GM23338 (cell line): Measurements from ENCODE around the gene MCOLN2. TPM values are rescaled to one million over a fixed set of nuclear protein-coding genes. Genes with fewer than 3 reads are reported as not detected.

Experiments
- ATAC-seq: fragments of 200-7000 bp; cut with Tn5 transposase; 3 replicates; pipeline ENCODE4 v1.9.1; 2020
- DNase-seq: peaks from one replicate; pipeline ENCODE4 v3.0.0-alpha.2; 2015; ENCODE audit warnings: low spot score
- H2AFZ ChIP-seq: fragments of 200-600 bp; sonication (generic); 2 replicates; pipeline ENCODE4 v1.8.0; 2016; ENCODE audit warnings: antibody characterized with exemption, mild to moderate bottlenecking, moderate library complexity
- H3F3A ChIP-seq: fragments of 200-600 bp; sonication (generic); replicated peaks from 2 replicates; pipeline ENCODE4 v1.8.0; 2017; ENCODE audit warnings: antibody characterized with exemption, mixed run types, low read depth
- H3K27ac ChIP-seq: fragments of 200-600 bp; sonication (generic); 2 replicates; pipeline ENCODE4 v1.6.1; 2016; ENCODE audit warnings: low read depth
- H3K27me3 ChIP-seq: fragments of 200-600 bp; sonication (generic); 2 replicates; pipeline ENCODE4 v1.8.0; 2016; ENCODE audit warnings: mild to moderate bottlenecking, mixed run types, moderate library complexity; ENCODE audit not compliant: insufficient read depth
- H3K36me3 ChIP-seq: fragments of 200-600 bp; sonication (generic); 2 replicates; pipeline ENCODE4 v1.8.0; 2016; ENCODE audit warnings: mild to moderate bottlenecking; ENCODE audit not compliant: insufficient read depth
- H3K4me1 ChIP-seq: fragments of 200-600 bp; sonication (generic); 2 replicates; pipeline ENCODE4 v1.8.0; 2016; ENCODE audit warnings: mild to moderate bottlenecking, moderate library complexity; ENCODE audit not compliant: insufficient read depth
- H3K4me2 ChIP-seq: fragments of 200-600 bp; sonication (generic); 2 replicates; pipeline ENCODE4 v1.7.1; 2017; ENCODE audit warnings: mixed run types
- H3K4me3 ChIP-seq: fragments of 200-600 bp; sonication (generic); 2 replicates; pipeline ENCODE4 v1.6.1; 2016; ENCODE audit warnings: mixed run types
- H3K79me2 ChIP-seq: fragments of 200-600 bp; sonication (generic); replicated peaks from 2 replicates; pipeline ENCODE4 v1.8.0; 2017; ENCODE audit warnings: mild to moderate bottlenecking; ENCODE audit not compliant: insufficient read depth
- H3K9me2 ChIP-seq: fragments of 200-600 bp; sonication (generic); 2 replicates; pipeline ENCODE4 v1.8.0; 2017; ENCODE audit not compliant: insufficient read depth
- H4K20me1 ChIP-seq: fragments of 200-600 bp; sonication (generic); replicated peaks from 2 replicates; pipeline ENCODE4 v1.8.0; 2017; ENCODE audit warnings: mild to moderate bottlenecking; ENCODE audit not compliant: insufficient read depth
- H3K27ac Mint-ChIP-seq: 2 replicates; pipeline ENCODE4 v1.8.0; 2020; ENCODE audit warnings: inconsistent platforms, mild to moderate bottlenecking, moderate library complexity, mixed read lengths
- H3K27me3 Mint-ChIP-seq: 3 replicates; pipeline ENCODE4 v1.8.0; 2022; ENCODE audit warnings: low read depth, mild to moderate bottlenecking, moderate library complexity, mixed read lengths, inconsistent platforms; ENCODE audit not compliant: insufficient read depth, poor library complexity
- H3K36me3 Mint-ChIP-seq: 3 replicates; pipeline ENCODE4 v1.8.0; 2021; ENCODE audit warnings: low read depth, mild to moderate bottlenecking, inconsistent platforms, moderate library complexity, mixed read lengths
- H3K4me1 Mint-ChIP-seq: 3 replicates; pipeline ENCODE4 v1.8.0; 2020; ENCODE audit warnings: mild to moderate bottlenecking, inconsistent platforms, mixed read lengths
- H3K4me3 Mint-ChIP-seq: 3 replicates; pipeline ENCODE4 v1.8.0; 2021; ENCODE audit warnings: moderate library complexity, mild to moderate bottlenecking, inconsistent platforms, mixed read lengths
- H3K9me3 Mint-ChIP-seq: 3 replicates; pipeline ENCODE4 v1.8.0; 2020; ENCODE audit warnings: moderate library complexity, mild to moderate bottlenecking, inconsistent platforms, mixed read lengths
- EZH2 ChIP-seq: fragments of 200-600 bp; sonication (generic); IDR thresholded peaks from one replicate; pipeline ENCODE4 v1.8.0; 2017; ENCODE audit warnings: antibody characterized with exemption, mild to moderate bottlenecking, low read depth; ENCODE audit not compliant: unreplicated experiment
- EZH2phosphoT487 ChIP-seq: fragments of 200-600 bp; sonication (generic); IDR thresholded peaks from one replicate; pipeline ENCODE4 v1.8.1; 2018; ENCODE audit warnings: antibody characterized with exemption; ENCODE audit not compliant: unreplicated experiment
- JUNB ChIP-seq: IDR thresholded peaks from one replicate; pipeline ENCODE4 v1.6.1; 2016; ENCODE audit warnings: antibody characterized with exemption; ENCODE audit not compliant: unreplicated experiment
- NANOG ChIP-seq: IDR thresholded peaks from 2 replicates; pipeline ENCODE4 v1.6.1; 2016; ENCODE audit warnings: antibody characterized with exemption, borderline replicate concordance
- POLR2AphosphoS5 ChIP-seq: IDR thresholded peaks from 2 replicates; pipeline ENCODE4 v1.6.1; 2016; ENCODE audit warnings: antibody characterized with exemption, low read depth
- STAT1 ChIP-seq: IDR thresholded peaks from one replicate; pipeline ENCODE4 v1.6.1; 2016; ENCODE audit warnings: antibody characterized with exemption; ENCODE audit not compliant: unreplicated experiment
- ZNF114 ChIP-seq: fragments of 250-450 bp; sonication (Bioruptor Pico); IDR thresholded peaks from 2 replicates; pipeline ENCODE4 v1.5.0; 2020; ENCODE audit warnings: mild to moderate bottlenecking, moderate library complexity
- ZNF331 ChIP-seq: fragments of 250-450 bp; sonication (Bioruptor Pico); IDR thresholded peaks from 2 replicates; pipeline ENCODE4 v1.5.0; 2020; ENCODE audit warnings: low read depth, mild to moderate bottlenecking, moderate library complexity
- polyA plus RNA-seq: library from polyadenylated mRNA; unstranded; fragments of >200 nt; fragmentation: Nextera tagmentation; extraction: Ambion mirVana; gene quantifications from 2 replicates; pipeline ENCODE4 v1.2.1, GENCODE V29; 2016
- total RNA-seq: library from RNA; depleted of rRNA; stranded (reverse); fragments of >200 nt; shearing (Covaris generic); gene quantifications from 2 replicates; pipeline ENCODE4 v1.2.3, GENCODE V29; 2014
- TF ChIP-seq, protein P1 (sequence below), 2 experiments: fragments of 200-600 bp in 1 of 2; sonication (generic) in 1 of 2; conservative IDR thresholded peaks; 2 replicates each; pipeline versions ENCODE4 v1.5.1 to v1.6.1; 2016 to 2017; ENCODE audit warnings: antibody characterized with exemption in 2 of 2, low read depth in 2 of 2, mild to moderate bottlenecking in 2 of 2, moderate library complexity in 1 of 2
- TF ChIP-seq, protein P2 (sequence below): IDR thresholded peaks from 2 replicates; pipeline ENCODE4 v1.6.1; 2016; ENCODE audit warnings: antibody characterized with exemption
- TF ChIP-seq, protein P3 (sequence below): IDR thresholded peaks from one replicate; pipeline ENCODE4 v1.6.1; 2018; ENCODE audit warnings: antibody characterized with exemption; ENCODE audit not compliant: unreplicated experiment

The MCOLN2 gene
- total and polyA plus RNA-seq, 2 experiments from 2014 or later, result 2.7 to 10.0 TPM

DNA sequence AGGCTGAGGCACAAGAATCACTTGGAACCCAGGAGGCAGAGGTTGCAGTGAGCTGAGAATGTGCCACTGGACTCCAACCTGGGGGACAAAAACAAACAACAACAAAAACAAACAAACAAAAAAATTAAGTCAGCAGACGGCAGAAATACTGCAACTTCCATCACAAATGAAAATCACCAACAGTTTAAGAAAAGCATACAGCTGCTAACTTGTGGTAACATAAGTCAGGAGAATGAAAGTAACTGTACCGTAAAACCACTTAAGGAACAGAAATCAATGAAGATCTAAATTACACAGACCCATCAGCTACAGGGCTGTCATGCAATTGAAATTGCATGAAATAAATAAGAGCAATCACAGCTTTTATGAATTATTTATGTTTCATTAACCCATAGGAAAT lies 25.0 kb downstream of the MCOLN2 start:
- ATAC-seq (no peak), DNase-seq (no peak)
- no peak overlapping the region for H3K4me3 Mint-ChIP-seq
- Histone ChIP-seq H3K4me1 (no peaks in the 10 kb centered on the region), H4K20me1 (no peaks in the 10 kb centered on the region; the same call in 1 of the 2 replicates), H3K79me2 (no peaks in the 10 kb centered on the region), H3K4me3 (no peak overlapping the region), H2AFZ (no peak overlapping the region), H3K27ac (no peak overlapping the region), H3K4me2 (no peak overlapping the region), H3K9me2 (no peaks in the 10 kb centered on the region), H3K36me3 (no peaks in the 10 kb centered on the region), H3F3A (no peaks in the 10 kb centered on the region), H3K27me3 (no peaks in the 10 kb centered on the region)
- H3K27ac Mint-ChIP-seq, result no peak overlapping the region
- TF ChIP-seq POLR2AphosphoS5 (no peak), JUNB (no peak), ZNF114 (CRISPR knock-in tag) (no peak), STAT1 (no peak), ZNF331 (CRISPR knock-in tag) (no peak), EZH2 (no peak), EZH2phosphoT487 (no peak), NANOG (no peak)
- TF ChIP-seq, protein P1, sequence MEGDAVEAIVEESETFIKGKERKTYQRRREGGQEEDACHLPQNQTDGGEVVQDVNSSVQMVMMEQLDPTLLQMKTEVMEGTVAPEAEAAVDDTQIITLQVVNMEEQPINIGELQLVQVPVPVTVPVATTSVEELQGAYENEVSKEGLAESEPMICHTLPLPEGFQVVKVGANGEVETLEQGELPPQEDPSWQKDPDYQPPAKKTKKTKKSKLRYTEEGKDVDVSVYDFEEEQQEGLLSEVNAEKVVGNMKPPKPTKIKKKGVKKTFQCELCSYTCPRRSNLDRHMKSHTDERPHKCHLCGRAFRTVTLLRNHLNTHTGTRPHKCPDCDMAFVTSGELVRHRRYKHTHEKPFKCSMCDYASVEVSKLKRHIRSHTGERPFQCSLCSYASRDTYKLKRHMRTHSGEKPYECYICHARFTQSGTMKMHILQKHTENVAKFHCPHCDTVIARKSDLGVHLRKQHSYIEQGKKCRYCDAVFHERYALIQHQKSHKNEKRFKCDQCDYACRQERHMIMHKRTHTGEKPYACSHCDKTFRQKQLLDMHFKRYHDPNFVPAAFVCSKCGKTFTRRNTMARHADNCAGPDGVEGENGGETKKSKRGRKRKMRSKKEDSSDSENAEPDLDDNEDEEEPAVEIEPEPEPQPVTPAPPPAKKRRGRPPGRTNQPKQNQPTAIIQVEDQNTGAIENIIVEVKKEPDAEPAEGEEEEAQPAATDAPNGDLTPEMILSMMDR (conservative IDR thresholded peaks at IDR 0.05; ENCODE audit: low read depth in 2 of 2), result no peak
- TF ChIP-seq, protein P2, sequence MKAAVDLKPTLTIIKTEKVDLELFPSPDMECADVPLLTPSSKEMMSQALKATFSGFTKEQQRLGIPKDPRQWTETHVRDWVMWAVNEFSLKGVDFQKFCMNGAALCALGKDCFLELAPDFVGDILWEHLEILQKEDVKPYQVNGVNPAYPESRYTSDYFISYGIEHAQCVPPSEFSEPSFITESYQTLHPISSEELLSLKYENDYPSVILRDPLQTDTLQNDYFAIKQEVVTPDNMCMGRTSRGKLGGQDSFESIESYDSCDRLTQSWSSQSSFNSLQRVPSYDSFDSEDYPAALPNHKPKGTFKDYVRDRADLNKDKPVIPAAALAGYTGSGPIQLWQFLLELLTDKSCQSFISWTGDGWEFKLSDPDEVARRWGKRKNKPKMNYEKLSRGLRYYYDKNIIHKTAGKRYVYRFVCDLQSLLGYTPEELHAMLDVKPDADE, result no peak
- TF ChIP-seq, protein P3, sequence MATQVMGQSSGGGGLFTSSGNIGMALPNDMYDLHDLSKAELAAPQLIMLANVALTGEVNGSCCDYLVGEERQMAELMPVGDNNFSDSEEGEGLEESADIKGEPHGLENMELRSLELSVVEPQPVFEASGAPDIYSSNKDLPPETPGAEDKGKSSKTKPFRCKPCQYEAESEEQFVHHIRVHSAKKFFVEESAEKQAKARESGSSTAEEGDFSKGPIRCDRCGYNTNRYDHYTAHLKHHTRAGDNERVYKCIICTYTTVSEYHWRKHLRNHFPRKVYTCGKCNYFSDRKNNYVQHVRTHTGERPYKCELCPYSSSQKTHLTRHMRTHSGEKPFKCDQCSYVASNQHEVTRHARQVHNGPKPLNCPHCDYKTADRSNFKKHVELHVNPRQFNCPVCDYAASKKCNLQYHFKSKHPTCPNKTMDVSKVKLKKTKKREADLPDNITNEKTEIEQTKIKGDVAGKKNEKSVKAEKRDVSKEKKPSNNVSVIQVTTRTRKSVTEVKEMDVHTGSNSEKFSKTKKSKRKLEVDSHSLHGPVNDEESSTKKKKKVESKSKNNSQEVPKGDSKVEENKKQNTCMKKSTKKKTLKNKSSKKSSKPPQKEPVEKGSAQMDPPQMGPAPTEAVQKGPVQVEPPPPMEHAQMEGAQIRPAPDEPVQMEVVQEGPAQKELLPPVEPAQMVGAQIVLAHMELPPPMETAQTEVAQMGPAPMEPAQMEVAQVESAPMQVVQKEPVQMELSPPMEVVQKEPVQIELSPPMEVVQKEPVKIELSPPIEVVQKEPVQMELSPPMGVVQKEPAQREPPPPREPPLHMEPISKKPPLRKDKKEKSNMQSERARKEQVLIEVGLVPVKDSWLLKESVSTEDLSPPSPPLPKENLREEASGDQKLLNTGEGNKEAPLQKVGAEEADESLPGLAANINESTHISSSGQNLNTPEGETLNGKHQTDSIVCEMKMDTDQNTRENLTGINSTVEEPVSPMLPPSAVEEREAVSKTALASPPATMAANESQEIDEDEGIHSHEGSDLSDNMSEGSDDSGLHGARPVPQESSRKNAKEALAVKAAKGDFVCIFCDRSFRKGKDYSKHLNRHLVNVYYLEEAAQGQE, result no peak
- H3K27me3 Mint-ChIP-seq, result peaks cover 2% of the 10 kb centered on the region
- H3K9me3 Mint-ChIP-seq, result no peaks in the 10 kb centered on the region
- no peaks in the 10 kb centered on the region for H3K36me3 Mint-ChIP-seq
- peaks cover 4% of the 10 kb centered on the region; the same call in 1 of the 3 replicates for H3K4me1 Mint-ChIP-seq
